ENCODE results near the gene SLC2A14. TPM values are rescaled to one million over a fixed set of nuclear protein-coding genes. Genes with fewer than 3 reads are reported as not detected.
"Not testable (repeated sequence)": the region's sequence is repeated elsewhere in the genome, so short reads cannot be mapped to it uniquely, and the experiment has no call there.

Gene SLC2A14
- total RNA-seq, 2 experiments from 2014 or later, result 0.45 to 0.52 TPM

GRCh38 chr12:7801460-7801859, 71.3 kb downstream of the SLC2A14 start:
- no peaks in the 10 kb centered on the region for H3K36me3 ChIP-seq (ENCODE audit: insufficient read depth, low read length)
- no peaks in the 10 kb centered on the region for H3K9me3 Mint-ChIP-seq
- ChIA-PET CTCF (interaction anchor here (0.7 kb wide), 1 partner anchor 1593 kb away, joined by 3 read pairs; no protein-coding TSS in a partner anchor), POLR2A (no interaction called here)
- H3K4me1 Mint-ChIP-seq (ENCODE audit: low read depth), result no peaks in the 10 kb centered on the region
- H3K27ac ChIP-seq (ENCODE audit: low read depth in 1 of 2, low read length in 2 of 2), result no peak overlapping the region
- intact Hi-C loops (cut with DNase I, micrococcal nuclease), result loop anchor here in 1 of 2 experiments (10.0 kb wide), 1 partner anchor 577 kb away; no protein-coding TSS in a partner anchor
- ATAC-seq (ENCODE audit: poor library complexity) (no peak), DNase-seq (no peak)
- H3K4me3 Mint-ChIP-seq, result no peak overlapping the region
- no peaks in the 10 kb centered on the region for H3K36me3 Mint-ChIP-seq (ENCODE audit: low read depth)
- no peak overlapping the region for H3K4me3 ChIP-seq (ENCODE audit: low read length)
- H3K27me3 ChIP-seq (ENCODE audit: control insufficient read depth in 1 of 2, insufficient read depth in 2 of 2, low read length in 2 of 2), result no peaks in the 10 kb centered on the region
- no peak overlapping the region for H3K27ac Mint-ChIP-seq
- no peaks in the 10 kb centered on the region for H3K27me3 Mint-ChIP-seq
- TF ChIP-seq CTCF (IDR thresholded peaks at IDR 0.05), result no peak
- H3K9me3 ChIP-seq (ENCODE audit: control insufficient read depth in 1 of 2, insufficient read depth in 1 of 2, low read length in 2 of 2), result no peaks in the 10 kb centered on the region
- no peaks in the 10 kb centered on the region for H3K4me1 ChIP-seq (ENCODE audit: insufficient read depth, low read length)

- H3K4me1 ChIP-seq (ENCODE audit: insufficient read depth, low read length); CTCF ChIA-PET; H3K4me1 Mint-ChIP-seq (ENCODE audit: low read depth); H3K27me3 ChIP-seq (ENCODE audit: control insufficient read depth in 1 of 2, insufficient read depth in 2 of 2, low read length in 2 of 2); ATAC-seq (ENCODE audit: poor library complexity); intact Hi-C loops (cut with DNase I, micrococcal nuclease); H3K9me3 ChIP-seq (ENCODE audit: control insufficient read depth in 1 of 2, insufficient read depth in 1 of 2, low read length in 2 of 2); H3K4me3 Mint-ChIP-seq; H3K36me3 Mint-ChIP-seq (ENCODE audit: low read depth); H3K27ac Mint-ChIP-seq; H3K4me3 ChIP-seq (ENCODE audit: low read length); H3K27ac ChIP-seq (ENCODE audit: low read depth in 1 of 2, low read length in 2 of 2); H3K36me3 ChIP-seq (ENCODE audit: insufficient read depth, low read length); H3K27me3 Mint-ChIP-seq; DNase-seq; H3K9me3 Mint-ChIP-seq: not testable (repeated sequence)
- POLR2A ChIA-PET, result interaction anchor here (1.3 kb wide), 1 partner anchor 106 kb away, joined by 3 read pairs; no protein-coding TSS in a partner anchor
Measured at GRCh38 chr12:7798750-7799308, 73.9 kb downstream of the SLC2A14 start.

GRCh38 chr12:7797698-7798398, 74.9 kb downstream of the SLC2A14 start:
- Mint-ChIP-seq H3K27ac (no peak overlapping the region), H3K9me3 (no peaks in the 10 kb centered on the region), H3K27me3 (no peaks in the 10 kb centered on the region), H3K4me1 (ENCODE audit: low read depth) (no peaks in the 10 kb centered on the region), H3K4me3 (no peak overlapping the region), H3K36me3 (ENCODE audit: low read depth) (no peaks in the 10 kb centered on the region)
- no peaks in the 10 kb centered on the region for H3K36me3 ChIP-seq (ENCODE audit: insufficient read depth, low read length)
- DNase-seq (no peak), ATAC-seq (ENCODE audit: poor library complexity) (no peak)
- no peak for TF ChIP-seq CTCF (IDR thresholded peaks at IDR 0.05)
- CTCF ChIA-PET, result no interaction called here
- POLR2A ChIA-PET, result no interaction called here
- no peaks in the 10 kb centered on the region for H3K9me3 ChIP-seq (ENCODE audit: control insufficient read depth in 1 of 2, insufficient read depth in 1 of 2, low read length in 2 of 2)
- intact Hi-C loops (cut with DNase I, micrococcal nuclease), result loop anchor here in 1 of 2 experiments (2.0 kb wide), 1 partner anchor 107 kb away; no protein-coding TSS in a partner anchor
- no peak overlapping the region for H3K4me3 ChIP-seq (ENCODE audit: low read length)
- no peaks in the 10 kb centered on the region for H3K4me1 ChIP-seq (ENCODE audit: insufficient read depth, low read length)
- H3K27ac ChIP-seq (ENCODE audit: low read depth in 1 of 2, low read length in 2 of 2), result no peak overlapping the region
- no peaks in the 10 kb centered on the region for H3K27me3 ChIP-seq (ENCODE audit: control insufficient read depth in 1 of 2, insufficient read depth in 2 of 2, low read length in 2 of 2)

- H3K4me1 ChIP-seq (ENCODE audit: insufficient read depth, low read length); H3K36me3 Mint-ChIP-seq (ENCODE audit: low read depth); H3K4me3 Mint-ChIP-seq; H3K4me1 Mint-ChIP-seq (ENCODE audit: low read depth); H3K27me3 ChIP-seq (ENCODE audit: control insufficient read depth in 1 of 2, insufficient read depth in 2 of 2, low read length in 2 of 2); H3K27ac ChIP-seq (ENCODE audit: low read depth in 1 of 2, low read length in 2 of 2); CTCF ChIA-PET; H3K27ac Mint-ChIP-seq; DNase-seq; ATAC-seq (ENCODE audit: poor library complexity); H3K9me3 Mint-ChIP-seq; H3K4me3 ChIP-seq (ENCODE audit: low read length); POLR2A ChIA-PET; H3K27me3 Mint-ChIP-seq; H3K36me3 ChIP-seq (ENCODE audit: insufficient read depth, low read length); H3K9me3 ChIP-seq (ENCODE audit: control insufficient read depth in 1 of 2, insufficient read depth in 1 of 2, low read length in 2 of 2): not testable (repeated sequence)
- intact Hi-C loops (cut with DNase I, micrococcal nuclease), result loop anchor here in 1 of 2 experiments (2.0 kb wide), 1 partner anchor 108 kb away; no protein-coding TSS in a partner anchor
Measured at GRCh38 chr12:7797269-7797668, 75.4 kb downstream of the SLC2A14 start.
